ENCODE data around the gene GLB1L3.

The GLB1L3 gene

GRCh38 chr11:134287561-134287960 lies 11.4 kb downstream of the GLB1L3 start:
- Histone ChIP-seq H3K9ac (ENCODE audit: low read depth, low read length, poor library complexity, severe bottlenecking) (no peak overlapping the region), H3K9me2 (replicated peaks; ENCODE audit: low read depth, low read length) (no peaks in the 10 kb centered on the region), H3K4me3 (ENCODE audit: low read length, poor library complexity, severe bottlenecking) (no peak overlapping the region), H3K9me3 (ENCODE audit: insufficient read depth, low read depth, low read length) (no peaks in the 10 kb centered on the region), H3F3A (ENCODE audit: low read depth) (no peaks in the 10 kb centered on the region), H3K4me2 (ENCODE audit: low read depth, low read length, poor library complexity, severe bottlenecking) (no peak overlapping the region), H2AFZ (ENCODE audit: low read length) (no peak overlapping the region), H4K20me1 (ENCODE audit: insufficient read depth, low read length, poor library complexity, severe bottlenecking) (no peaks in the 10 kb centered on the region), H3K36me3 (ENCODE audit: insufficient read depth, low read length) (no peaks in the 10 kb centered on the region), H3K4me1 (ENCODE audit: insufficient read depth, low read length, poor library complexity, severe bottlenecking) (peaks cover 9% of the 10 kb centered on the region), H3K79me2 (ENCODE audit: insufficient read depth, low read length) (no peaks in the 10 kb centered on the region), H3K27me3 (ENCODE audit: insufficient read depth, low read length, poor library complexity, severe bottlenecking) (no peaks in the 10 kb centered on the region)
- TF ChIP-seq EZH2phosphoT487 (IDR thresholded peaks at IDR 0.05; ENCODE audit: borderline replicate concordance) (no peak), CTCF (conservative IDR thresholded peaks at IDR 0.05; ENCODE audit: low read length) (no peak)

- no peak for TF ChIP-seq CTCF (conservative IDR thresholded peaks at IDR 0.05; ENCODE audit: low read length)
- no peak for TF ChIP-seq EZH2phosphoT487 (IDR thresholded peaks at IDR 0.05; ENCODE audit: borderline replicate concordance)
- no peaks in the 10 kb centered on the region for H3K79me2 ChIP-seq (ENCODE audit: insufficient read depth, low read length)
- no peaks in the 10 kb centered on the region for H3K9me3 ChIP-seq (ENCODE audit: insufficient read depth, low read depth, low read length)
- H3K4me2 ChIP-seq (ENCODE audit: low read depth, low read length, poor library complexity, severe bottlenecking) = no peak overlapping the region
- H3F3A ChIP-seq (ENCODE audit: low read depth) = no peaks in the 10 kb centered on the region
- H3K4me3 ChIP-seq (ENCODE audit: low read length, poor library complexity, severe bottlenecking) = no peak overlapping the region
- H3K9me2 ChIP-seq (replicated peaks; ENCODE audit: low read depth, low read length) = no peaks in the 10 kb centered on the region
- H4K20me1 ChIP-seq (ENCODE audit: insufficient read depth, low read length, poor library complexity, severe bottlenecking) = no peaks in the 10 kb centered on the region
- H3K9ac ChIP-seq (ENCODE audit: low read depth, low read length, poor library complexity, severe bottlenecking) = no peak overlapping the region
- peaks cover 9% of the 10 kb centered on the region for H3K4me1 ChIP-seq (ENCODE audit: insufficient read depth, low read length, poor library complexity, severe bottlenecking)
- no peak overlapping the region for H2AFZ ChIP-seq (ENCODE audit: low read length)
- no peaks in the 10 kb centered on the region for H3K36me3 ChIP-seq (ENCODE audit: insufficient read depth, low read length)
- no peaks in the 10 kb centered on the region for H3K27me3 ChIP-seq (ENCODE audit: insufficient read depth, low read length, poor library complexity, severe bottlenecking)
These were observed 12.3 kb downstream of the GLB1L3 start for GRCh38 chr11:134288486-134288885.

- Histone ChIP-seq H3K27me3 (ENCODE audit: insufficient read depth, low read length, poor library complexity, severe bottlenecking) (no peaks in the 10 kb centered on the region), H3K9me2 (replicated peaks; ENCODE audit: low read depth, low read length) (no peaks in the 10 kb centered on the region), H3K9ac (ENCODE audit: low read depth, low read length, poor library complexity, severe bottlenecking) (no peak overlapping the region), H3K9me3 (ENCODE audit: insufficient read depth, low read depth, low read length) (no peaks in the 10 kb centered on the region), H3K4me2 (ENCODE audit: low read depth, low read length, poor library complexity, severe bottlenecking) (peak overlapping the region; percentile 13), H3K36me3 (ENCODE audit: insufficient read depth, low read length) (no peaks in the 10 kb centered on the region), H4K20me1 (ENCODE audit: insufficient read depth, low read length, poor library complexity, severe bottlenecking) (no peaks in the 10 kb centered on the region), H3K4me1 (ENCODE audit: insufficient read depth, low read length, poor library complexity, severe bottlenecking) (peaks cover 9% of the 10 kb centered on the region), H3K79me2 (ENCODE audit: insufficient read depth, low read length) (no peaks in the 10 kb centered on the region), H3K4me3 (ENCODE audit: low read length, poor library complexity, severe bottlenecking) (no peak overlapping the region), H2AFZ (ENCODE audit: low read length) (no peak overlapping the region), H3F3A (ENCODE audit: low read depth) (no peaks in the 10 kb centered on the region)
- TF ChIP-seq CTCF (conservative IDR thresholded peaks at IDR 0.05; ENCODE audit: low read length) (no peak), EZH2phosphoT487 (IDR thresholded peaks at IDR 0.05; ENCODE audit: borderline replicate concordance) (no peak)
These were observed 13.0 kb downstream of the GLB1L3 start for GRCh38 chr11:134289167-134289566.
